NCI-H128 (cell line): Measurements from ENCODE around the gene SLC10A3.
A peak's percentile ranks its signal among the peaks of the same experiment; 100 is the strongest.

ENCODE experiments used
- DNase-seq: peaks from one replicate; lab custom pipeline; 2025; ENCODE audit not compliant: unreplicated experiment; lab: John Stamatoyannopoulos, UW

Gene SLC10A3

GRCh38 chrX:154466036-154466435 is 24.4 kb downstream of the SLC10A3 start:
- no peak for DNase-seq

GRCh38 chrX:154465601-154466000 is 24.8 kb downstream of the SLC10A3 start:
- no peak for DNase-seq

GRCh38 chrX:154464806-154465365 is 25.5 kb downstream of the SLC10A3 start:
- DNase-seq = no peak

GRCh38 chrX:154463611-154464220 is 26.7 kb downstream of the SLC10A3 start:
- no peak for DNase-seq

GRCh38 chrX:154462396-154462795 is 28.0 kb downstream of the SLC10A3 start:
- no peak for DNase-seq

- DNase-seq = no peak
Measured at GRCh38 chrX:154460326-154460725, 30.1 kb downstream of the SLC10A3 start.

- DNase-seq = no peak
Measured at GRCh38 chrX:154459832-154460231, 30.6 kb downstream of the SLC10A3 start.

- no peak for DNase-seq
Measured at GRCh38 chrX:154458954-154459778, 31.3 kb downstream of the SLC10A3 start.

- DNase-seq = no peak
Measured at GRCh38 chrX:154458116-154458953, 32.1 kb downstream of the SLC10A3 start, which contains the start of gene PLXNA3. TSS of gene PLXNA3 (plus strand) at chrX:154458281. CDS start at chrX:154460184, 1,903 bp downstream.

- peak; percentile 44 for DNase-seq
Measured at GRCh38 chrX:154457491-154458115, 32.8 kb downstream of the SLC10A3 start.

- no peak for DNase-seq
Measured at GRCh38 chrX:154452823-154453222, 37.6 kb downstream of the SLC10A3 start.

GRCh38 chrX:154450312-154450711 is 40.1 kb downstream of the SLC10A3 start:
- no peak for DNase-seq

GRCh38 chrX:154449618-154450017 is 40.8 kb downstream of the SLC10A3 start:
- DNase-seq = no peak

GRCh38 chrX:154448484-154448883 is 41.9 kb downstream of the SLC10A3 start:
- DNase-seq = no peak

- no peak for DNase-seq
Measured at GRCh38 chrX:154446430-154446829, 44.0 kb downstream of the SLC10A3 start.

GRCh38 chrX:154445776-154446175 is 44.7 kb downstream of the SLC10A3 start:
- no peak for DNase-seq

- no peak for DNase-seq
Measured at GRCh38 chrX:154444755-154445246, 45.6 kb downstream of the SLC10A3 start.

- DNase-seq = no peak
Measured at GRCh38 chrX:154443992-154444754, 46.3 kb downstream of the SLC10A3 start, which contains the start of gene FAM50A. TSS of gene FAM50A (plus strand) at chrX:154444141. CDS start at chrX:154444236, 95 bp downstream.

- DNase-seq = no peak
Measured at GRCh38 chrX:154443479-154443910, 46.9 kb downstream of the SLC10A3 start.
